HG03520 (cell line): ENCODE data around the gene ALKBH4.
"Not testable (repeated sequence)": the region's sequence is repeated elsewhere in the genome, so short reads cannot be mapped to it uniquely, and the experiment has no call there.

Experiments used
- ATAC-seq: cut with Tn5 transposase; IDR thresholded peaks from one replicate; pipeline ENCODE4 v1.9.1; 2021; ENCODE audit warnings: mild to moderate bottlenecking, moderate library complexity; ENCODE audit not compliant: unreplicated experiment

The ALKBH4 gene

GRCh38 chr7:102478314-102479208 is 13.9 kb upstream of the ALKBH4 start, which contains the start of gene POLR2J:
TSS of gene POLR2J (minus strand) at chr7:102478922. CDS start at chr7:102478860, 62 bp downstream.
- peak; percentile 80 for ATAC-seq

- ATAC-seq = not testable (repeated sequence)
These were observed 10.2 kb upstream of the ALKBH4 start for GRCh38 chr7:102474736-102475435.

- not testable (repeated sequence) for ATAC-seq
These were observed 9.5 kb upstream of the ALKBH4 start for GRCh38 chr7:102474116-102474515.

- ATAC-seq = no peak
These were observed 8.8 kb upstream of the ALKBH4 start for GRCh38 chr7:102473271-102473991.

- no peak for ATAC-seq
These were observed 7.7 kb upstream of the ALKBH4 start for GRCh38 chr7:102472126-102473041.

GRCh38 chr7:102471791-102472125 is 7.1 kb upstream of the ALKBH4 start:
- no peak for ATAC-seq

GRCh38 chr7:102469972-102470825 is 5.5 kb upstream of the ALKBH4 start:
- ATAC-seq = no peak

- ATAC-seq = no peak
These were observed 4.8 kb upstream of the ALKBH4 start for GRCh38 chr7:102469351-102469971.

- no peak for ATAC-seq
These were observed 4.1 kb upstream of the ALKBH4 start for GRCh38 chr7:102468478-102469350.

GRCh38 chr7:102467581-102468477 is 3.2 kb upstream of the ALKBH4 start:
- no peak for ATAC-seq

GRCh38 chr7:102466097-102466496 is 1.4 kb upstream of the ALKBH4 start:
- ATAC-seq = no peak

- no peak for ATAC-seq
These were observed 654 bp downstream of the ALKBH4 start for GRCh38 chr7:102463841-102464576.

- no peak for ATAC-seq
These were observed 4.2 kb downstream of the ALKBH4 start for GRCh38 chr7:102460467-102460866.

GRCh38 chr7:102459221-102459844 is 5.3 kb downstream of the ALKBH4 start:
- no peak for ATAC-seq

GRCh38 chr7:102457352-102457924 is 7.2 kb downstream of the ALKBH4 start:
- no peak for ATAC-seq

- ATAC-seq = no peak
These were observed 8.3 kb downstream of the ALKBH4 start for GRCh38 chr7:102456327-102456726.
